Parathyroid adenoma (tissue), 2 donors: ENCODE results near the gene KMT5C.

ENCODE experiments used
- H2AFZ ChIP-seq: fragments of 300-600 bp; sonication (generic); one replicate; pipeline ENCODE4 v1.7.0; 2017; ENCODE audit warnings: antibody characterized with exemption, mild to moderate bottlenecking
- H3K27ac ChIP-seq: fragments of 300-600 bp; sonication (generic); one replicate; pipeline ENCODE4 v1.7.0; 2017
- H3K27me3 ChIP-seq: fragments of 300-600 bp; sonication (generic); one replicate; pipeline ENCODE4 v1.7.0; 2017; ENCODE audit warnings: low read length; ENCODE audit not compliant: control insufficient read depth, insufficient read depth
- H3K36me3 ChIP-seq: fragments of 300-600 bp; sonication (generic); one replicate; pipeline ENCODE4 v1.7.0; 2017; ENCODE audit warnings: low read length; ENCODE audit not compliant: control insufficient read depth, insufficient read depth
- H3K4me1 ChIP-seq: fragments of 300-600 bp; sonication (generic); one replicate; pipeline ENCODE4 v1.7.0; 2017; ENCODE audit warnings: control low read depth
- H3K4me2 ChIP-seq: fragments of 300-600 bp; sonication (generic); one replicate; pipeline ENCODE4 v1.7.0; 2017; ENCODE audit warnings: low read length
- H3K4me3 ChIP-seq: fragments of 300-600 bp; sonication (generic); one replicate; pipeline ENCODE4 v1.7.0; 2017; ENCODE audit warnings: low read depth, low read length
- H3K79me2 ChIP-seq: fragments of 300-600 bp; sonication (generic); one replicate; pipeline ENCODE4 v1.7.0; 2017; ENCODE audit warnings: control low read depth
- H3K9ac ChIP-seq: fragments of 300-600 bp; sonication (generic); one replicate; pipeline ENCODE4 v1.7.0; 2017; ENCODE audit warnings: mild to moderate bottlenecking
- H3K9me3 ChIP-seq: fragments of 300-600 bp; sonication (generic); one replicate; pipeline ENCODE4 v1.7.0; 2017; ENCODE audit warnings: low read length; ENCODE audit not compliant: control insufficient read depth
- CTCF ChIP-seq: fragments of 300-600 bp; sonication (generic); IDR thresholded peaks from one replicate; pipeline ENCODE4 v1.7.0; 2017; ENCODE audit warnings: antibody characterized with exemption, mild to moderate bottlenecking
- donor health status: primary hyperparathyroidism.

Gene KMT5C

GRCh38 chr19:55389386-55390317 lies 50.0 kb downstream of the KMT5C start:
- H3K4me3 ChIP-seq, result no peak overlapping the region
- no peaks in the 10 kb centered on the region for H3K9me3 ChIP-seq
- no peak overlapping the region for H3K4me2 ChIP-seq
- H3K27ac ChIP-seq, result no peak overlapping the region
- peaks cover 32% of the 10 kb centered on the region for H3K79me2 ChIP-seq
- no peak overlapping the region for H2AFZ ChIP-seq
- peaks cover 19% of the 10 kb centered on the region for H3K4me1 ChIP-seq
- TF ChIP-seq CTCF, result no peak
- H3K27me3 ChIP-seq, result no peaks in the 10 kb centered on the region
- no peak overlapping the region for H3K9ac ChIP-seq
- H3K36me3 ChIP-seq, result no peaks in the 10 kb centered on the region

- H3K4me3 ChIP-seq, result no peak overlapping the region
- no peak for TF ChIP-seq CTCF
- H3K9ac ChIP-seq, result no peak overlapping the region
- no peak overlapping the region for H3K27ac ChIP-seq
- no peak overlapping the region for H3K4me2 ChIP-seq
- no peaks in the 10 kb centered on the region for H3K27me3 ChIP-seq
- H3K9me3 ChIP-seq, result no peaks in the 10 kb centered on the region
- no peak overlapping the region for H2AFZ ChIP-seq
- H3K79me2 ChIP-seq, result peaks cover 32% of the 10 kb centered on the region
- H3K36me3 ChIP-seq, result no peaks in the 10 kb centered on the region
- peaks cover 14% of the 10 kb centered on the region for H3K4me1 ChIP-seq
Measured at GRCh38 chr19:55390461-55390880, 50.8 kb downstream of the KMT5C start.

GRCh38 chr19:55391191-55391670 lies 51.6 kb downstream of the KMT5C start:
- Histone ChIP-seq H3K79me2 (peaks cover 28% of the 10 kb centered on the region), H3K36me3 (no peaks in the 10 kb centered on the region), H3K4me2 (no peak overlapping the region), H3K4me3 (no peak overlapping the region), H3K27me3 (no peaks in the 10 kb centered on the region), H3K9me3 (no peaks in the 10 kb centered on the region), H3K9ac (no peak overlapping the region), H3K4me1 (peaks cover 14% of the 10 kb centered on the region), H3K27ac (no peak overlapping the region), H2AFZ (no peak overlapping the region)
- no peak for TF ChIP-seq CTCF

GRCh38 chr19:55391702-55392615 lies 52.3 kb downstream of the KMT5C start:
- Histone ChIP-seq H3K4me2 (no peak overlapping the region), H3K36me3 (no peaks in the 10 kb centered on the region), H2AFZ (no peak overlapping the region), H3K9ac (no peak overlapping the region), H3K4me3 (no peak overlapping the region), H3K79me2 (peaks cover 21% of the 10 kb centered on the region), H3K4me1 (peaks cover 11% of the 10 kb centered on the region), H3K9me3 (no peaks in the 10 kb centered on the region), H3K27me3 (no peaks in the 10 kb centered on the region), H3K27ac (no peak overlapping the region)
- TF ChIP-seq CTCF, result no peak
